Middle frontal gyrus (tissue), 1 donor: ENCODE results near the gene IFT20.
"Not testable (repeated sequence)": the region's sequence is repeated elsewhere in the genome, so short reads cannot be mapped to it uniquely, and the experiment has no call there.

Source experiments
- DNase-seq: peaks from one replicate; pipeline ENCODE4 v3.0.0-alpha.2; 2015; ENCODE audit warnings: low spot score; ENCODE audit errors: extremely low spot score

The IFT20 gene

GRCh38 chr17:28315846-28316705 lies 19.2 kb downstream of the IFT20 start:
- DNase-seq: no peak

DNA sequence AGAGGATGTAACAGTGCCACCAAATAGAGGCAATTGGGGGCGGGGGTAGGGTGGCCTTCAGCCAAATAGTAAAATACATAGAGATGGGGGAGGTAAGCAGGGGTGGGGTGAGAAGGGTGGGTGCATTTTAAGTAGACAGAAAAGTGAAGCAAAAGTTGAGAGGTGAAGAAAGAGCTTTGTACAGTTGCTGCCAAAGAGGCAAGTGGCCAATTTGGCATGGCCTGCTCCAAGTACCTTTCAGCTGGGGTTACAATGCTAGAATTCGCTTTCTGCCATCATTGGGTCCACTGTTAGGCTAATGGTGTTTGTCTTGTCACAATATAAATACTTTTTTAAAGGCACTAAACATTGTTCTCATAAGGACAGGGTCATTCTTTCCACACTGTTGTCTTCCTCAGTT lies 21.4 kb downstream of the IFT20 start:
- DNase-seq: no peak

GRCh38 chr17:28306954-28307401 lies 28.3 kb downstream of the IFT20 start:
- DNase-seq: no peak

GRCh38 chr17:28298449-28298848 lies 36.8 kb downstream of the IFT20 start:
- no peak for DNase-seq

DNA sequence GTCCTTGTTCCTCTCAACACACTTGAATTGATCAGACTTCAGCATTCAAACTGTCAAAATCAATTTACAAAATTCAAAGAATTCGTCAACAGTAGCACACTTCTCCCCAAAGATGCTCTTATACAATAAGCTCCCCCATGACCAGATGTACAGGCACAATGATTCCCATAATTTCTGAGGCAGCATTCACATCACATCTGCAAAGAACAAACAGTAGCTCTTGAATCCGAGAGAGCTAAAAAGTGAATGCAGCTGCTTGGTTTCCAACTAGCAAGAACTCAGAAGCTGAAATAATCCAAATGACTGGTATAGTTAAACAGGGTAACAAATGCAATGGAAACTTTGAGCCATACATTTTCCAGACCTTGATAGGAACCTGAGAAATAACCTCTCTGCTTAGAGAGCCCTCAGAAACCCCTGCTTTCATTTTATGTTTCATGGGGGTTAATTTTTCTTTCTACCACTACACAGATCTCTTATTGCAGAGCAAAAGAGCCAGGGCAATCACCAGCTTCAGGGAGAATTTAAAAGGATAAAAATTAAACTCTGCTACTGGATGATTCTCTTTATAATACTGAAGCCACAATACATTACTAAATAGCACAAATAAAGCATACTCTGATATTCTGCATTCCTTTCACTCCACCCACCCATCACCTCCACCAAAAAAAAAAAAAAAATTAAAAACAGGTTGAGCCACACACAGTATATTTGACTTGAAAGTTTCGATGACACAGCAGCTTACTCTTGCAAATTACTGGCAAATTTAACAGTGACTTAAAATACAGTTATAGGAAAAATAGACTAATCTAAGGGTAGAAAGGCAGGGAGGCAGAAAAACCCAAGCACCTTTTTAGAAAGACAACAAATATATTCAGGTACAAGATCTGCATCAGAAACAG lies 39.3 kb downstream of the IFT20 start:
- no peak for DNase-seq

DNA sequence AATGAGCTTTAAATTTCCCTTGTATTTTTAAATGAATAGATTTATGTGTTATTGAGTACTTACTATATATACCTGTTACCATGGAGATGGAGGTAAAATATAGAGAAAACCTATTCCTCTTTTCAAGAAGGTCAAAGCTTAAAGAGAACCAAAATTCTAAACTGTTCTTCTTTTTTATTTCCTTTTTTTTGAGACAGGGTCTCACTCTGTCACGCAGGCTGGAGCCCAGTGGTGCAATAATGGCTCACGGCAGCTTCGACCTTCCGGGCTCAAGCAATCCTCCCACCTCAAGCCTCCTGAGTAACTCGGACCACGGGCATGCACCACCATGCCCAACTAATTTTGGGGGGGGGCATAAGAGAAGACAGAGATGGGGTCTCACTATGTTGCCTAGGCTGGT lies 41.3 kb downstream of the IFT20 start:
- DNase-seq: no peak

DNA sequence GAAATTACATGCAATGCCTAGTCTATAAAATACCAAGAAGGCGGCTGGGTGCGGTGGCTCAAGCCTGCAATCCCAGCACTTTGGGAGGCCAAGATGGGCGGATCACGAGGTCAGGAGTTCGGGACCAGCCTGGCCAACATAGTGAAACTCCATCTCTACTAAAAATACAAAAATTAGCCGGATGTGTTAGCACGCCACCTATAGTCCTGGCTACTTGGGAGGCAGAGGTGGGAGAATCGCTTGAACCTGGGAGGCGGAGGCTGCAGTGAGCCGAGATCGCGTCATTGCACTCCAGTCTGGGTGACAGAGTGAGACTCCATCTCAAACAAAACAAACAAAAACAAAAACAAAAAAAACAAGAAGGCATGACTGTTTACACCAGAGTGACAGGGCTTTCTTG lies 42.4 kb downstream of the IFT20 start:
- DNase-seq: not testable (repeated sequence)

- DNase-seq: no peak
Measured at GRCh38 chr17:28291780-28292330, 43.4 kb downstream of the IFT20 start.

- DNase-seq: no peak
Measured at GRCh38 chr17:28290703-28291102, 44.6 kb downstream of the IFT20 start.

DNA sequence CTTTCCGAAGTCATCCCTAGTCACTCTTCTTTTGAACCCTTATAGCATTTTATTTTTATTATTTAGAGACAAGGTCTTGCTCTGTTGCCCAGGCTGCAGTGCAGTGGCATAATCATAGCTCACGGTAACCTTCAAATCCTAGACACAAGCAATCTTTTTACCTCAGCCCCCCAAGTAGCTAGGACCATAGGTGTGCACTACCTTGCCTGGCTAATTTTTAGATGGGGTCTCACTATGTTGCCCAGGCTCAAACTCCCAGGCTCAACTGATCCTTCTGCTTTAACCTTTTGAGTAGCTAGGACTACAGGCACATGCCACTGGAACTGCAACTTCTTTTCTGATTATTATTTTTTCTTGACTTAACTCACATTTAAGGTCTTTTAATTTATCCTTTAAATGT lies 49.3 kb downstream of the IFT20 start:
- no peak for DNase-seq

DNA sequence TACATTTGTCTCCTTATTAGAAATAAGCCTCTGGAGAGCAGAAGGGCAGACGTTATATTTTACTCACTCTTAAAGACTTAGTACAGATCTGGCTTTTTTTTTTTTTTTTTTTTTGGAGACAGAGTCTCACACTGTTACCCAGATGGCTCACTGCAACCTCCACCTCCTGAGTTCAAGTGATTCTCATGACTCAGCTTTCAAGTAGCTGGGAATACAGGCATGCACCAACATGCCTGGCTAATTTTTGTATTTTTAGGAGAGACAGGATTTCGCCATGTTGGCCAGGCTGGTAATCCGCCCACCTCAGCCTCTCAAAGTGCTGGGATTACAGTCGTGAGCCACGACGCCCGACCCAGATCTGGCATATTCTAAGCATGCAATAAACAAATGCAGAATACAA lies 52.7 kb downstream of the IFT20 start:
- DNase-seq: no peak

- no peak for DNase-seq
Measured at GRCh38 chr17:28280826-28281225, 54.4 kb downstream of the IFT20 start.

GRCh38 chr17:28279411-28279810 lies 55.9 kb downstream of the IFT20 start:
- no peak for DNase-seq
